H9 (cell line): ENCODE data around the gene NRG3. TPM values are rescaled to one million over a fixed set of nuclear protein-coding genes. Genes with fewer than 3 reads are reported as not detected.

Experiments used
- DNase-seq: peaks from one replicate; pipeline ENCODE4 v3.0.0-alpha.2; 2017
- H2AFZ ChIP-seq: one replicate; pipeline ENCODE4 v1.6.1; 2013; ENCODE audit warnings: mild to moderate bottlenecking, low read length, control low read depth, moderate library complexity
- H2AK5ac ChIP-seq: 2 replicates; pipeline ENCODE4 v1.6.1; 2013; ENCODE audit warnings: low read length, control low read depth, mixed read lengths; ENCODE audit not compliant: insufficient read length
- H2BK120ac ChIP-seq: one replicate; pipeline ENCODE4 v1.6.1; 2013; ENCODE audit warnings: low read depth, mild to moderate bottlenecking, low read length, control low read depth, inconsistent platforms; ENCODE audit not compliant: poor library complexity, severe bottlenecking
- H2BK12ac ChIP-seq: 2 replicates; pipeline ENCODE4 v1.6.1; 2013; ENCODE audit warnings: low read length, control low read depth, mixed read lengths, low read depth; ENCODE audit not compliant: insufficient read length
- H2BK15ac ChIP-seq: 2 replicates; pipeline ENCODE4 v1.6.1; 2013; ENCODE audit warnings: low read depth, low read length, control low read depth
- H2BK20ac ChIP-seq: one replicate; pipeline ENCODE4 v1.6.1; 2013; ENCODE audit warnings: low read depth, mild to moderate bottlenecking, low read length, control low read depth, inconsistent platforms; ENCODE audit not compliant: poor library complexity, severe bottlenecking
- H2BK5ac ChIP-seq: 2 replicates; pipeline ENCODE4 v1.6.1; 2013; ENCODE audit warnings: low read length, control low read depth, mixed read lengths; ENCODE audit not compliant: insufficient read length
- H3K14ac ChIP-seq: 2 replicates; pipeline ENCODE4 v1.6.1; 2013; ENCODE audit warnings: low read length, control low read depth; ENCODE audit not compliant: insufficient read depth
- H3K18ac ChIP-seq: 2 replicates; pipeline ENCODE4 v1.6.1; 2013; ENCODE audit warnings: low read depth, mild to moderate bottlenecking, mixed read lengths, low read length, control low read depth; ENCODE audit not compliant: insufficient read length
- H3K23ac ChIP-seq: 2 replicates; pipeline ENCODE4 v1.6.1; 2013; ENCODE audit warnings: low read length, control low read depth, mixed read lengths, low read depth; ENCODE audit not compliant: insufficient read length
- H3K23me2 ChIP-seq: 2 replicates; pipeline ENCODE4 v1.6.1; 2013; ENCODE audit warnings: low read depth, mild to moderate bottlenecking, mixed read lengths, low read length, control low read depth; ENCODE audit not compliant: insufficient read length, poor library complexity, severe bottlenecking
- H3K27ac ChIP-seq: 2 replicates; pipeline ENCODE4 v1.5.1; 2013; ENCODE audit warnings: low read length, control low read depth, mixed read lengths, low read depth; ENCODE audit not compliant: insufficient read length
- H3K27me3 ChIP-seq: 2 replicates; pipeline ENCODE4 v1.6.1; 2013; ENCODE audit warnings: low read length, control low read depth, inconsistent platforms; ENCODE audit not compliant: insufficient read depth
- H3K4ac ChIP-seq: 2 replicates; pipeline ENCODE4 v1.6.1; 2013; ENCODE audit warnings: low read depth, mild to moderate bottlenecking, control low read depth, inconsistent platforms, low read length, moderate library complexity
- H3K4me1 ChIP-seq: 2 replicates; pipeline ENCODE4 v1.6.1; 2013; ENCODE audit warnings: low read length, control low read depth, inconsistent platforms; ENCODE audit not compliant: insufficient read depth
- H3K4me2 ChIP-seq: 2 replicates; pipeline ENCODE4 v1.6.1; 2013; ENCODE audit warnings: low read length, control low read depth, mixed read lengths; ENCODE audit not compliant: insufficient read length, insufficient read depth
- H3K56ac ChIP-seq: 2 replicates; pipeline ENCODE4 v1.6.1; 2013; ENCODE audit warnings: low read depth, mild to moderate bottlenecking, mixed read lengths, low read length, control low read depth; ENCODE audit not compliant: insufficient read length
- H3K79me1 ChIP-seq: 2 replicates; pipeline ENCODE4 v1.6.1; 2013; ENCODE audit warnings: low read depth, mild to moderate bottlenecking, moderate library complexity, low read length, control low read depth, inconsistent platforms; ENCODE audit not compliant: insufficient read depth, poor library complexity, severe bottlenecking
- H3K79me2 ChIP-seq: 2 replicates; pipeline ENCODE4 v1.6.1; 2013; ENCODE audit warnings: low read length, control low read depth, inconsistent platforms; ENCODE audit not compliant: insufficient read depth
- H3K9ac ChIP-seq: 2 replicates; pipeline ENCODE4 v1.6.1; 2013; ENCODE audit warnings: low read length, control low read depth, mixed read lengths; ENCODE audit not compliant: insufficient read length; ENCODE audit errors: extremely low read depth
- H3K9me3 ChIP-seq: one replicate; pipeline ENCODE4 v1.6.1; 2013; ENCODE audit warnings: low read depth, low read length, inconsistent platforms; ENCODE audit not compliant: control insufficient read depth
- H3T11ph ChIP-seq: one replicate; pipeline ENCODE4 v1.6.1; 2013; ENCODE audit warnings: mild to moderate bottlenecking, low read length, control low read depth, inconsistent platforms
- H4K20me1 ChIP-seq: one replicate; pipeline ENCODE4 v1.6.1; 2013; ENCODE audit not compliant: control insufficient read depth, insufficient read length, insufficient read depth
- H4K5ac ChIP-seq: 2 replicates; pipeline ENCODE4 v1.6.1; 2013; ENCODE audit warnings: low read depth, mild to moderate bottlenecking, mixed read lengths, low read length, control low read depth; ENCODE audit not compliant: insufficient read length
- H4K8ac ChIP-seq: replicated peaks from 2 replicates; pipeline ENCODE4 v1.6.1; 2013; ENCODE audit warnings: low read length, control low read depth, mixed read lengths, low read depth; ENCODE audit not compliant: insufficient read length
- H4K91ac ChIP-seq: 2 replicates; pipeline ENCODE4 v1.6.1; 2013; ENCODE audit warnings: low read depth, mild to moderate bottlenecking, moderate library complexity, mixed read lengths, low read length, control low read depth; ENCODE audit not compliant: insufficient read length
- H3K27ac Mint-ChIP-seq, 3 experiments: 2 replicates in 2 of 3; 3 replicates in 1 of 3; pipeline ENCODE4 v1.8.0; 2020 to 2021; ENCODE audit warnings: mixed read lengths in 3 of 3, mild to moderate bottlenecking in 1 of 3, moderate library complexity in 1 of 3
- H3K27me3 Mint-ChIP-seq: 2 replicates; pipeline ENCODE4 v1.8.0; 2021; ENCODE audit warnings: low read depth, mild to moderate bottlenecking, moderate library complexity, mixed read lengths
- H3K36me3 Mint-ChIP-seq, 3 experiments: 2 replicates in 2 of 3; 3 replicates in 1 of 3; pipeline ENCODE4 v1.8.0; 2020 to 2021; ENCODE audit warnings: low read depth in 3 of 3, mixed read lengths in 3 of 3; ENCODE audit not compliant: insufficient read depth in 1 of 3
- H3K4me1 Mint-ChIP-seq, 2 experiments: 2 replicates each; pipeline ENCODE4 v1.8.0; 2020; ENCODE audit warnings: mixed read lengths in 2 of 2
- H3K4me3 Mint-ChIP-seq, 2 experiments: 2 replicates in 1 of 2; 3 replicates in 1 of 2; pipeline ENCODE4 v1.8.0; 2020 to 2021; ENCODE audit warnings: mild to moderate bottlenecking in 2 of 2, mixed read lengths in 2 of 2, moderate library complexity in 1 of 2
- H3K9me3 Mint-ChIP-seq, 2 experiments: 2 replicates in 1 of 2; 3 replicates in 1 of 2; pipeline ENCODE4 v1.8.0; 2020; ENCODE audit warnings: mild to moderate bottlenecking in 2 of 2, mixed read lengths in 2 of 2, moderate library complexity in 1 of 2
- WGBS: extraction: QIAGEN DNeasy Blood & Tissue Kit; methylation state at CpG from one replicate; pipeline ENCODE4 v1.1.7; 2013; ENCODE audit warnings: missing lambda C conversion rate, low lambda C conversion rate, mixed read lengths; ENCODE audit not compliant: insufficient read length; ENCODE audit errors: extremely low coverage; 5-methylcytosine and 5-hydroxymethylcytosine counted together
- long read RNA-seq: library from polyadenylated mRNA; unstranded; transcript quantifications from one replicate; pipeline ENCODE4 v2.0.0, GENCODE V29; 2020
- total RNA-seq: library from RNA; stranded (reverse); gene quantifications from 2 replicates; pipeline ENCODE4 v1.2.1, GENCODE V29; 2021
- TF ChIP-seq, protein P1 (sequence below): fragments of 200-600 bp; sonication (generic); conservative IDR thresholded peaks from 3 replicates; pipeline ENCODE4 v1.8.0; 2021; ENCODE audit warnings: antibody characterized with exemption, mild to moderate bottlenecking

The NRG3 gene
- 0.97 and 1.6 TPM in 2 replicates for total RNA-seq
- long read RNA-seq, partial matches to known transcripts = 0 of 1 reads
- long read RNA-seq, other reads (novel, unspliced or antisense) = 1 of 1 reads

DNA sequence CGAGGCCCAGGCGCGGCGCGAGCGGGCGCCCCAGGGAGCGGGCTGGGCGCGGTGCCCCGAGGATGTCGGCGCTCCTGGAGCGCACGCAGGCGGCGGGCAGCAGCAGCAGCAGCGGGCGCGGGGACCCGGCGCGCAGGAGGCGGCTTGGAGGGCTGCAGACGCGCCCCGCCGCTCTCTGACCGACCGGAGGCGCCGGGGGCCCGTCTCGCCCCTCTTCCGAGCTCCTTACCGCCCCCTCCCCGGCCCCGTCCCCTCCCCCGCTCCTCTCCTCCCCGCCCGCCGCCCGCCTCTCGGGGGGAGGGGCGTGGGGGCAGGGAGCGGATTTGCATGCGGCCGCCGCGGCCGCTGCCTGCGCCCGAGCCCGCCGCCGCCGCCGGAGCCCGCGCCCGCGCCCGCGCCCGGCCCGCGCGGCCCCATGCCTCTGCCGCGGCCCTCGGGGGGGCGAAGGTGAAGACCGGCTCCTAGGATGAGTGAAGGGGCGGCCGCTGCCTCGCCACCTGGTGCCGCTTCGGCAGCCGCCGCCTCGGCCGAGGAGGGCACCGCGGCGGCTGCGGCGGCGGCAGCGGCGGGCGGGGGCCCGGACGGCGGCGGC, at the start of gene NRG3:
NRG3 (plus strand) TSS at position 320 of the 592 bp plus-strand sequence.
- no peak for DNase-seq
- H3K79me1 ChIP-seq = no peaks in the 10 kb centered on the region
- H3K23ac ChIP-seq = no peak within 1 kb of the TSS
- H3K4ac ChIP-seq = no peak within 1 kb of the TSS
- H2BK12ac ChIP-seq = no peak within 1 kb of the TSS
- no peak within 1 kb of the TSS for H3K27ac ChIP-seq
- H3K9me3 Mint-ChIP-seq = peaks cover 0 to 3% of the 10 kb centered on the region in 2 experiments; a peak in 4 of 5 replicates
- no peak within 1 kb of the TSS for H3K56ac ChIP-seq
- no peak within 1 kb of the TSS for H4K5ac ChIP-seq
- H3T11ph ChIP-seq = no peak within 1 kb of the TSS
- no peak within 1 kb of the TSS for H2AK5ac ChIP-seq
- WGBS = no CpG with 5 or more reads among the region's 95 CpGs
- no peak within 1 kb of the TSS for H2BK120ac ChIP-seq
- no peak within 1 kb of the TSS for H2BK15ac ChIP-seq
- H4K8ac ChIP-seq = no peak within 1 kb of the TSS
- peaks cover 11% of the 10 kb centered on the region for H3K27me3 ChIP-seq
- H3K27ac Mint-ChIP-seq = no peak within 1 kb of the TSS
- H3K4me1 Mint-ChIP-seq = peaks cover 31 to 37% of the 10 kb centered on the region in 2 experiments
- peak within 1 kb of the TSS; percentile 74 to 94 for H3K4me3 Mint-ChIP-seq
- peaks cover 66% of the 10 kb centered on the region for H3K27me3 Mint-ChIP-seq
- no peak within 1 kb of the TSS for H3K18ac ChIP-seq
- no peaks in the 10 kb centered on the region for H4K20me1 ChIP-seq
- no peak within 1 kb of the TSS for H2BK5ac ChIP-seq
- no peaks in the 10 kb centered on the region for H3K79me2 ChIP-seq
- peak within 1 kb of the TSS; percentile 77 for H3K4me2 ChIP-seq
- H3K14ac ChIP-seq = no peak within 1 kb of the TSS
- no peak within 1 kb of the TSS for H4K91ac ChIP-seq
- H3K9ac ChIP-seq = no peak within 1 kb of the TSS
- H3K4me1 ChIP-seq = peaks cover 1% of the 10 kb centered on the region; the same call in 1 of the 2 replicates
- peaks cover 0 to 2% (median 0%) of the 10 kb centered on the region in 3 experiments; a peak in 2 of 7 replicates for H3K36me3 Mint-ChIP-seq
- H3K9me3 ChIP-seq = no peaks in the 10 kb centered on the region
- H3K23me2 ChIP-seq = peaks cover 23% of the 10 kb centered on the region
- no peak within 1 kb of the TSS for H2BK20ac ChIP-seq
- TF ChIP-seq, protein P1, sequence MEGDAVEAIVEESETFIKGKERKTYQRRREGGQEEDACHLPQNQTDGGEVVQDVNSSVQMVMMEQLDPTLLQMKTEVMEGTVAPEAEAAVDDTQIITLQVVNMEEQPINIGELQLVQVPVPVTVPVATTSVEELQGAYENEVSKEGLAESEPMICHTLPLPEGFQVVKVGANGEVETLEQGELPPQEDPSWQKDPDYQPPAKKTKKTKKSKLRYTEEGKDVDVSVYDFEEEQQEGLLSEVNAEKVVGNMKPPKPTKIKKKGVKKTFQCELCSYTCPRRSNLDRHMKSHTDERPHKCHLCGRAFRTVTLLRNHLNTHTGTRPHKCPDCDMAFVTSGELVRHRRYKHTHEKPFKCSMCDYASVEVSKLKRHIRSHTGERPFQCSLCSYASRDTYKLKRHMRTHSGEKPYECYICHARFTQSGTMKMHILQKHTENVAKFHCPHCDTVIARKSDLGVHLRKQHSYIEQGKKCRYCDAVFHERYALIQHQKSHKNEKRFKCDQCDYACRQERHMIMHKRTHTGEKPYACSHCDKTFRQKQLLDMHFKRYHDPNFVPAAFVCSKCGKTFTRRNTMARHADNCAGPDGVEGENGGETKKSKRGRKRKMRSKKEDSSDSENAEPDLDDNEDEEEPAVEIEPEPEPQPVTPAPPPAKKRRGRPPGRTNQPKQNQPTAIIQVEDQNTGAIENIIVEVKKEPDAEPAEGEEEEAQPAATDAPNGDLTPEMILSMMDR = no peak
- no peak within 1 kb of the TSS for H2AFZ ChIP-seq
